H9 (cell line): ENCODE measurements around the gene PRAMEF12. TPM values are rescaled to one million over a fixed set of nuclear protein-coding genes. Genes with fewer than 3 reads are reported as not detected.

Source experiments
- DNase-seq: peaks from one replicate; pipeline ENCODE4 v3.0.0-alpha.2; 2017
- H2AFZ ChIP-seq: one replicate; pipeline ENCODE4 v1.6.1; 2013; ENCODE audit warnings: mild to moderate bottlenecking, low read length, control low read depth, moderate library complexity
- H2AK5ac ChIP-seq: 2 replicates; pipeline ENCODE4 v1.6.1; 2013; ENCODE audit warnings: low read length, control low read depth, mixed read lengths; ENCODE audit not compliant: insufficient read length
- H2BK120ac ChIP-seq: one replicate; pipeline ENCODE4 v1.6.1; 2013; ENCODE audit warnings: low read depth, mild to moderate bottlenecking, low read length, control low read depth, inconsistent platforms; ENCODE audit not compliant: poor library complexity, severe bottlenecking
- H2BK12ac ChIP-seq: 2 replicates; pipeline ENCODE4 v1.6.1; 2013; ENCODE audit warnings: low read length, control low read depth, mixed read lengths, low read depth; ENCODE audit not compliant: insufficient read length
- H2BK15ac ChIP-seq: 2 replicates; pipeline ENCODE4 v1.6.1; 2013; ENCODE audit warnings: low read depth, low read length, control low read depth
- H2BK20ac ChIP-seq: one replicate; pipeline ENCODE4 v1.6.1; 2013; ENCODE audit warnings: low read depth, mild to moderate bottlenecking, low read length, control low read depth, inconsistent platforms; ENCODE audit not compliant: poor library complexity, severe bottlenecking
- H2BK5ac ChIP-seq: 2 replicates; pipeline ENCODE4 v1.6.1; 2013; ENCODE audit warnings: low read length, control low read depth, mixed read lengths; ENCODE audit not compliant: insufficient read length
- H3K14ac ChIP-seq: 2 replicates; pipeline ENCODE4 v1.6.1; 2013; ENCODE audit warnings: low read length, control low read depth; ENCODE audit not compliant: insufficient read depth
- H3K18ac ChIP-seq: 2 replicates; pipeline ENCODE4 v1.6.1; 2013; ENCODE audit warnings: low read depth, mild to moderate bottlenecking, mixed read lengths, low read length, control low read depth; ENCODE audit not compliant: insufficient read length
- H3K23ac ChIP-seq: 2 replicates; pipeline ENCODE4 v1.6.1; 2013; ENCODE audit warnings: low read length, control low read depth, mixed read lengths, low read depth; ENCODE audit not compliant: insufficient read length
- H3K23me2 ChIP-seq: 2 replicates; pipeline ENCODE4 v1.6.1; 2013; ENCODE audit warnings: low read depth, mild to moderate bottlenecking, mixed read lengths, low read length, control low read depth; ENCODE audit not compliant: insufficient read length, poor library complexity, severe bottlenecking
- H3K27ac ChIP-seq: 2 replicates; pipeline ENCODE4 v1.5.1; 2013; ENCODE audit warnings: low read length, control low read depth, mixed read lengths, low read depth; ENCODE audit not compliant: insufficient read length
- H3K27me3 ChIP-seq: 2 replicates; pipeline ENCODE4 v1.6.1; 2013; ENCODE audit warnings: low read length, control low read depth, inconsistent platforms; ENCODE audit not compliant: insufficient read depth
- H3K4ac ChIP-seq: 2 replicates; pipeline ENCODE4 v1.6.1; 2013; ENCODE audit warnings: low read depth, mild to moderate bottlenecking, control low read depth, inconsistent platforms, low read length, moderate library complexity
- H3K4me1 ChIP-seq: 2 replicates; pipeline ENCODE4 v1.6.1; 2013; ENCODE audit warnings: low read length, control low read depth, inconsistent platforms; ENCODE audit not compliant: insufficient read depth
- H3K4me2 ChIP-seq: 2 replicates; pipeline ENCODE4 v1.6.1; 2013; ENCODE audit warnings: low read length, control low read depth, mixed read lengths; ENCODE audit not compliant: insufficient read length, insufficient read depth
- H3K56ac ChIP-seq: 2 replicates; pipeline ENCODE4 v1.6.1; 2013; ENCODE audit warnings: low read depth, mild to moderate bottlenecking, mixed read lengths, low read length, control low read depth; ENCODE audit not compliant: insufficient read length
- H3K79me1 ChIP-seq: 2 replicates; pipeline ENCODE4 v1.6.1; 2013; ENCODE audit warnings: low read depth, mild to moderate bottlenecking, moderate library complexity, low read length, control low read depth, inconsistent platforms; ENCODE audit not compliant: insufficient read depth, poor library complexity, severe bottlenecking
- H3K79me2 ChIP-seq: 2 replicates; pipeline ENCODE4 v1.6.1; 2013; ENCODE audit warnings: low read length, control low read depth, inconsistent platforms; ENCODE audit not compliant: insufficient read depth
- H3K9ac ChIP-seq: 2 replicates; pipeline ENCODE4 v1.6.1; 2013; ENCODE audit warnings: low read length, control low read depth, mixed read lengths; ENCODE audit not compliant: insufficient read length; ENCODE audit errors: extremely low read depth
- H3K9me3 ChIP-seq: one replicate; pipeline ENCODE4 v1.6.1; 2013; ENCODE audit warnings: low read depth, low read length, inconsistent platforms; ENCODE audit not compliant: control insufficient read depth
- H3T11ph ChIP-seq: one replicate; pipeline ENCODE4 v1.6.1; 2013; ENCODE audit warnings: mild to moderate bottlenecking, low read length, control low read depth, inconsistent platforms
- H4K20me1 ChIP-seq: one replicate; pipeline ENCODE4 v1.6.1; 2013; ENCODE audit not compliant: control insufficient read depth, insufficient read length, insufficient read depth
- H4K5ac ChIP-seq: 2 replicates; pipeline ENCODE4 v1.6.1; 2013; ENCODE audit warnings: low read depth, mild to moderate bottlenecking, mixed read lengths, low read length, control low read depth; ENCODE audit not compliant: insufficient read length
- H4K8ac ChIP-seq: replicated peaks from 2 replicates; pipeline ENCODE4 v1.6.1; 2013; ENCODE audit warnings: low read length, control low read depth, mixed read lengths, low read depth; ENCODE audit not compliant: insufficient read length
- H4K91ac ChIP-seq: 2 replicates; pipeline ENCODE4 v1.6.1; 2013; ENCODE audit warnings: low read depth, mild to moderate bottlenecking, moderate library complexity, mixed read lengths, low read length, control low read depth; ENCODE audit not compliant: insufficient read length
- H3K27ac Mint-ChIP-seq, 3 experiments: 2 replicates in 2 of 3; 3 replicates in 1 of 3; pipeline ENCODE4 v1.8.0; 2020 to 2021; ENCODE audit warnings: mixed read lengths in 3 of 3, mild to moderate bottlenecking in 1 of 3, moderate library complexity in 1 of 3
- H3K27me3 Mint-ChIP-seq: 2 replicates; pipeline ENCODE4 v1.8.0; 2021; ENCODE audit warnings: low read depth, mild to moderate bottlenecking, moderate library complexity, mixed read lengths
- H3K36me3 Mint-ChIP-seq, 3 experiments: 2 replicates in 2 of 3; 3 replicates in 1 of 3; pipeline ENCODE4 v1.8.0; 2020 to 2021; ENCODE audit warnings: low read depth in 3 of 3, mixed read lengths in 3 of 3; ENCODE audit not compliant: insufficient read depth in 1 of 3
- H3K4me1 Mint-ChIP-seq, 2 experiments: 2 replicates each; pipeline ENCODE4 v1.8.0; 2020; ENCODE audit warnings: mixed read lengths in 2 of 2
- H3K4me3 Mint-ChIP-seq, 2 experiments: 2 replicates in 1 of 2; 3 replicates in 1 of 2; pipeline ENCODE4 v1.8.0; 2020 to 2021; ENCODE audit warnings: mild to moderate bottlenecking in 2 of 2, mixed read lengths in 2 of 2, moderate library complexity in 1 of 2
- H3K9me3 Mint-ChIP-seq, 2 experiments: 2 replicates in 1 of 2; 3 replicates in 1 of 2; pipeline ENCODE4 v1.8.0; 2020; ENCODE audit warnings: mild to moderate bottlenecking in 2 of 2, mixed read lengths in 2 of 2, moderate library complexity in 1 of 2
- WGBS: extraction: QIAGEN DNeasy Blood & Tissue Kit; methylation state at CpG from one replicate; pipeline ENCODE4 v1.1.7; 2013; ENCODE audit warnings: missing lambda C conversion rate, low lambda C conversion rate, mixed read lengths; ENCODE audit not compliant: insufficient read length; ENCODE audit errors: extremely low coverage; 5-methylcytosine and 5-hydroxymethylcytosine counted together
- total RNA-seq: library from RNA; stranded (reverse); gene quantifications from 2 replicates; pipeline ENCODE4 v1.2.1, GENCODE V29; 2021
- TF ChIP-seq, protein P1 (sequence below): fragments of 200-600 bp; sonication (generic); conservative IDR thresholded peaks from 3 replicates; pipeline ENCODE4 v1.8.0; 2021; ENCODE audit warnings: antibody characterized with exemption, mild to moderate bottlenecking

Gene PRAMEF12
- total RNA-seq, 1 experiment from 2014 or later, result not detected

- no peak overlapping the region for H2BK120ac ChIP-seq
- H3K4me2 ChIP-seq, result no peak overlapping the region
- H2BK20ac ChIP-seq, result no peak overlapping the region
- H3K9ac ChIP-seq, result no peak overlapping the region
- no CpG with 5 or more reads among the region's 5 CpGs for WGBS
- no peaks in the 10 kb centered on the region for H3K79me1 ChIP-seq
- no peak overlapping the region for H2AK5ac ChIP-seq
- no peak overlapping the region for H3K18ac ChIP-seq
- no peak overlapping the region for H2BK15ac ChIP-seq
- no peaks in the 10 kb centered on the region for H3K9me3 ChIP-seq
- H3K79me2 ChIP-seq, result 0 out of 2 replicates have a peak, but pooled peaks cover 2% of the 10 kb centered on the region
- no peak overlapping the region for H2AFZ ChIP-seq
- no peak overlapping the region for H4K91ac ChIP-seq
- H4K20me1 ChIP-seq, result no peaks in the 10 kb centered on the region
- no peak overlapping the region for H3T11ph ChIP-seq
- H4K5ac ChIP-seq, result no peak overlapping the region
- no peak overlapping the region for H3K27ac ChIP-seq
- no peak overlapping the region for H4K8ac ChIP-seq
- no peaks in the 10 kb centered on the region for H3K4me1 ChIP-seq
- H2BK12ac ChIP-seq, result no peak overlapping the region
- TF ChIP-seq, protein P1, sequence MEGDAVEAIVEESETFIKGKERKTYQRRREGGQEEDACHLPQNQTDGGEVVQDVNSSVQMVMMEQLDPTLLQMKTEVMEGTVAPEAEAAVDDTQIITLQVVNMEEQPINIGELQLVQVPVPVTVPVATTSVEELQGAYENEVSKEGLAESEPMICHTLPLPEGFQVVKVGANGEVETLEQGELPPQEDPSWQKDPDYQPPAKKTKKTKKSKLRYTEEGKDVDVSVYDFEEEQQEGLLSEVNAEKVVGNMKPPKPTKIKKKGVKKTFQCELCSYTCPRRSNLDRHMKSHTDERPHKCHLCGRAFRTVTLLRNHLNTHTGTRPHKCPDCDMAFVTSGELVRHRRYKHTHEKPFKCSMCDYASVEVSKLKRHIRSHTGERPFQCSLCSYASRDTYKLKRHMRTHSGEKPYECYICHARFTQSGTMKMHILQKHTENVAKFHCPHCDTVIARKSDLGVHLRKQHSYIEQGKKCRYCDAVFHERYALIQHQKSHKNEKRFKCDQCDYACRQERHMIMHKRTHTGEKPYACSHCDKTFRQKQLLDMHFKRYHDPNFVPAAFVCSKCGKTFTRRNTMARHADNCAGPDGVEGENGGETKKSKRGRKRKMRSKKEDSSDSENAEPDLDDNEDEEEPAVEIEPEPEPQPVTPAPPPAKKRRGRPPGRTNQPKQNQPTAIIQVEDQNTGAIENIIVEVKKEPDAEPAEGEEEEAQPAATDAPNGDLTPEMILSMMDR, result no peak
- Mint-ChIP-seq H3K4me3 (no peak overlapping the region), H3K36me3 (no peaks in the 10 kb centered on the region), H3K9me3 (peaks cover 0 to 4% of the 10 kb centered on the region in 2 experiments; a peak in 4 of 5 replicates), H3K27me3 (peaks cover 14% of the 10 kb centered on the region), H3K4me1 (no peaks in the 10 kb centered on the region), H3K27ac (no peak overlapping the region)
- H3K56ac ChIP-seq, result no peak overlapping the region
- H3K14ac ChIP-seq, result no peak overlapping the region
- H3K4ac ChIP-seq, result no peak overlapping the region
- H3K23ac ChIP-seq, result no peak overlapping the region
- DNase-seq, result no peak
- no peaks in the 10 kb centered on the region for H3K23me2 ChIP-seq
- H3K27me3 ChIP-seq, result no peaks in the 10 kb centered on the region
- H2BK5ac ChIP-seq, result no peak overlapping the region
These were observed 1.0 kb upstream of the PRAMEF12 start for GRCh38 chr1:12772520-12772919.
